K562 (cell line): Measurements from ENCODE around the gene ZFYVE26. TPM values are rescaled to one million over a fixed set of nuclear protein-coding genes. Genes with fewer than 3 reads are reported as not detected.

Source experiments
- ATAC-seq: fragments of 200-7000 bp; cut with Tn5 transposase; 3 replicates; pipeline ENCODE4 v1.9.1; 2020; ENCODE audit warnings: moderate library complexity
- BruUV-seq: library from RNA; stranded (reverse); fragments of 400-500 nt; replicated peaks from 2 replicates; lab custom pipeline; 2021; lab: Mats Ljungman, UMichigan
- CTCF ChIA-PET: fragments of 300-600 bp; formaldehyde crosslinking; extraction: SDS; loops from one replicate; lab custom pipeline; 2021; ENCODE audit warnings: low intra/inter-chr PET ratio; lab: Yijun Ruan, JAX
- POLR2A ChIA-PET: fragments of 300-600, 350-650 bp; sonication (Branson Sonifier 250); formaldehyde crosslinking; extraction: SDS; loops from one replicate; lab custom pipeline; 2021; ENCODE audit warnings: antibody characterized with exemption, inconsistent platforms; lab: Yijun Ruan, JAX
- DNase-seq, 4 experiments: peaks; one replicate each; pipeline versions ENCODE4 v3.0.0 to v3.0.0-alpha.2; 2011 to 2018; ENCODE audit warnings: low spot score in 3 of 4, mixed read lengths in 3 of 4; ENCODE audit errors: extremely low read depth in 1 of 4
- FAIRE-seq: peaks from 2 replicates; lab custom pipeline; 2011; peaks lifted over from hg19 to GRCh38; lab: Jason Lieb, UNC
- H2AFZ ChIP-seq: 2 replicates; pipeline ENCODE4 v1.6.0; 2011; ENCODE audit warnings: low read depth, low read length, control low read depth, inconsistent platforms
- H3K27ac ChIP-seq: fragments of 200-600 bp; 3 replicates; pipeline ENCODE4 v1.8.0; 2011; ENCODE audit warnings: low read depth, mild to moderate bottlenecking, control low read depth, inconsistent platforms, low read length, moderate library complexity, mixed read lengths; ENCODE audit errors: extremely low read depth
- H3K27me3 ChIP-seq, 2 experiments: fragments of 300-600 bp in 1 of 2; 2 replicates in 1 of 2; 3 replicates in 1 of 2; pipeline versions ENCODE4 v1.6.0 to v1.8.0; 2011; ENCODE audit warnings: inconsistent platforms in 2 of 2, low read length in 2 of 2, mild to moderate bottlenecking in 1 of 2, mixed read lengths in 1 of 2, moderate library complexity in 1 of 2; ENCODE audit not compliant: control insufficient read depth in 2 of 2, insufficient read depth in 2 of 2
- H3K36me3 ChIP-seq: fragments of 300-600 bp; 3 replicates; pipeline ENCODE4 v1.8.0; 2011; ENCODE audit warnings: mild to moderate bottlenecking, low read length, inconsistent platforms; ENCODE audit not compliant: control insufficient read depth, insufficient read depth
- H3K4me1 ChIP-seq, 2 experiments: fragments of 200-600 bp in 1 of 2; replicated peaks in 1 of 2; 2 replicates in 1 of 2; 3 replicates in 1 of 2; pipeline versions ENCODE4 v1.5.1 to v1.8.0; 2011; ENCODE audit warnings: inconsistent platforms in 2 of 2, low read length in 2 of 2, mild to moderate bottlenecking in 1 of 2, mixed read lengths in 1 of 2, moderate library complexity in 1 of 2; ENCODE audit not compliant: control insufficient read depth in 2 of 2, insufficient read depth in 2 of 2
- H3K4me2 ChIP-seq: 2 replicates; pipeline ENCODE4 v1.6.1; 2011; ENCODE audit warnings: low read length, control low read depth, inconsistent platforms, mixed read lengths; ENCODE audit not compliant: insufficient read depth
- H3K4me3 ChIP-seq: fragments of 200-600 bp; sonication (generic), shearing (Covaris generic); 2 replicates; pipeline ENCODE4 v1.5.1; 2016; ENCODE audit warnings: control low read depth, inconsistent platforms
- H3K79me2 ChIP-seq: fragments of 200-600 bp; 3 replicates; pipeline ENCODE4 v1.8.0; 2011; ENCODE audit warnings: low read length, inconsistent platforms; ENCODE audit not compliant: control insufficient read depth, insufficient read depth
- H3K9ac ChIP-seq, 2 experiments: 2 replicates each; pipeline versions ENCODE4 v1.6.0 to v1.6.1; 2011; ENCODE audit warnings: low read depth in 2 of 2, low read length in 2 of 2, control low read depth in 1 of 2, inconsistent platforms in 1 of 2, mild to moderate bottlenecking in 1 of 2, mixed read lengths in 1 of 2; ENCODE audit not compliant: insufficient read depth in 1 of 2
- H3K9me1 ChIP-seq: one replicate; pipeline ENCODE4 v1.6.0; 2011; ENCODE audit warnings: inconsistent platforms, mild to moderate bottlenecking, low read length, moderate library complexity; ENCODE audit not compliant: control insufficient read depth, insufficient read depth
- H3K9me3 ChIP-seq: replicated peaks from 2 replicates; pipeline ENCODE4 v1.5.1; 2011; ENCODE audit warnings: low read depth, low read length, inconsistent platforms; ENCODE audit not compliant: control insufficient read depth, insufficient read depth
- H4K20me1 ChIP-seq: replicated peaks from 2 replicates; pipeline ENCODE4 v1.6.1; 2011; ENCODE audit warnings: low read length, inconsistent platforms, mixed read lengths; ENCODE audit not compliant: control insufficient read depth, insufficient read depth
- ATF2 ChIP-seq: sonication (generic); formaldehyde crosslinking; IDR thresholded peaks from 2 replicates; pipeline ENCODE4 v1.8.1; 2022; ENCODE audit warnings: missing genetic modification reagents
- CCAR2 ChIP-seq: fragments of 200-400 bp; formaldehyde crosslinking; IDR thresholded peaks from 2 replicates; pipeline ENCODE4 v1.6.1; 2017; ENCODE audit warnings: mild to moderate bottlenecking, low read depth, low read length
- FIP1L1 ChIP-seq: fragments of 200-400 bp; formaldehyde crosslinking; IDR thresholded peaks from 2 replicates; pipeline ENCODE4 v1.6.1; 2018; ENCODE audit warnings: mild to moderate bottlenecking, low read depth, low read length; ENCODE audit not compliant: poor library complexity, severe bottlenecking
- FOSL1 ChIP-seq: fragments of 200-800 bp; sonication (Bioruptor generic); conservative IDR thresholded peaks from 2 replicates; pipeline ENCODE4 v1.6.1; 2016; ENCODE audit warnings: missing genetic modification characterization, missing compliant biosample characterization
- STAG1 ChIP-seq: sonication (generic); formaldehyde crosslinking; IDR thresholded peaks from 2 replicates; pipeline ENCODE4 v1.5.0; 2020; ENCODE audit warnings: missing genetic modification reagents, borderline replicate concordance
- ZBED1 ChIP-seq: IDR thresholded peaks from 2 replicates; pipeline ENCODE4 v1.6.1; 2014
- ZNF655 ChIP-seq: fragments of 250-450 bp; sonication (Bioruptor Pico); IDR thresholded peaks from 2 replicates; pipeline ENCODE4 v1.5.0; 2021
- WGBS: fragments of 100-300 bp; shearing (Covaris generic); methylation state at CpG from one replicate; pipeline ENCODE4 v1.1.6; 2016; ENCODE audit warnings: low coverage, mixed read lengths; ENCODE audit not compliant: insufficient coverage; ENCODE audit errors: missing lambda C conversion rate; 5-methylcytosine and 5-hydroxymethylcytosine counted together
- in situ Hi-C: fragments of 300-500 bp; cut with MboI; formaldehyde crosslinking; loops from 4 replicates; pipeline ENCODE4 v1.15.0; 2018; ENCODE audit warnings: inconsistent platforms, mixed read lengths
- intact Hi-C: fragments of 100-400 bp; cut with micrococcal nuclease; formaldehyde crosslinking; loops from 2 replicates; pipeline ENCODE4 v1.14.2; 2022
- polyA plus RNA-seq, 8 experiments: library from polyadenylated mRNA; depleted of rRNA in 4 of 8; stranded (reverse) in 5 of 8; unstranded in 3 of 8; fragments of >200 nt; fragmentation: Nextera tagmentation in 2 of 8; fragmentation: Illumina TruSeq in 1 of 8; extraction: Ambion mirVana in 2 of 8; extraction: Trizol in 1 of 8; gene quantifications; 2 replicates each; pipeline versions ENCODE4 v1.2.1 to v1.2.3, GENCODE V29; 2011 to 2014; ENCODE audit warnings: inconsistent platforms in 1 of 8, missing spikeins in 1 of 8
- total RNA-seq, 7 experiments: library from RNA; depleted of rRNA in 6 of 7; stranded (reverse); fragments of >200 nt in 6 of 7; fragmentation: Illumina TruSeq in 2 of 7; extraction: Trizol in 2 of 7; gene quantifications; 2 replicates each; pipeline versions ENCODE4 v1.2.1 to v1.2.3, GENCODE V29; 2011 to 2021; ENCODE audit warnings: low replicate concordance in 1 of 7
- TF ChIP-seq, protein P1 (sequence below): sonication (generic); formaldehyde crosslinking; IDR thresholded peaks from 2 replicates; pipeline ENCODE4 v1.8.0; 2022; ENCODE audit warnings: mild to moderate bottlenecking, missing genetic modification reagents, borderline replicate concordance

Gene ZFYVE26
- total and polyA plus RNA-seq, 9 of the 15 experiments (the other 6 are each of a cell fraction or from before 2014, with no cell fraction given), result 0.32 to 9.1 (median 5.9) TPM

- H3K9ac ChIP-seq, result no peak overlapping the region
- H3K79me2 ChIP-seq, result no peaks in the 10 kb centered on the region
- no peaks in the 10 kb centered on the region for H3K27me3 ChIP-seq
- in situ Hi-C loops (no loop called here), intact Hi-C loops (no loop called here)
- H3K27ac ChIP-seq, result no peak overlapping the region
- ATAC-seq (no peak), DNase-seq (no peak), FAIRE-seq (no peak)
- H3K9me1 ChIP-seq, result peaks cover 2% of the 10 kb centered on the region
- no peak overlapping the region for H3K4me3 ChIP-seq
- BruUV-seq, result no TSS peak
- CTCF ChIA-PET, result no interaction called here
- H3K4me1 ChIP-seq, result no peaks in the 10 kb centered on the region
- no peaks in the 10 kb centered on the region for H4K20me1 ChIP-seq
- H3K36me3 ChIP-seq, result peaks cover 41% of the 10 kb centered on the region; the same call in 2 of the 3 replicates
- H3K9me3 ChIP-seq, result no peaks in the 10 kb centered on the region
- H2AFZ ChIP-seq, result no peak overlapping the region
- TF ChIP-seq CCAR2 (no peak), STAG1 (no peak), ATF2 (CRISPR knock-in tag) (no peak), FOSL1 (tag) (no peak), ZBED1 (no peak), ZNF655 (CRISPR knock-in tag) (no peak), FIP1L1 (no peak)
- TF ChIP-seq, protein P1, sequence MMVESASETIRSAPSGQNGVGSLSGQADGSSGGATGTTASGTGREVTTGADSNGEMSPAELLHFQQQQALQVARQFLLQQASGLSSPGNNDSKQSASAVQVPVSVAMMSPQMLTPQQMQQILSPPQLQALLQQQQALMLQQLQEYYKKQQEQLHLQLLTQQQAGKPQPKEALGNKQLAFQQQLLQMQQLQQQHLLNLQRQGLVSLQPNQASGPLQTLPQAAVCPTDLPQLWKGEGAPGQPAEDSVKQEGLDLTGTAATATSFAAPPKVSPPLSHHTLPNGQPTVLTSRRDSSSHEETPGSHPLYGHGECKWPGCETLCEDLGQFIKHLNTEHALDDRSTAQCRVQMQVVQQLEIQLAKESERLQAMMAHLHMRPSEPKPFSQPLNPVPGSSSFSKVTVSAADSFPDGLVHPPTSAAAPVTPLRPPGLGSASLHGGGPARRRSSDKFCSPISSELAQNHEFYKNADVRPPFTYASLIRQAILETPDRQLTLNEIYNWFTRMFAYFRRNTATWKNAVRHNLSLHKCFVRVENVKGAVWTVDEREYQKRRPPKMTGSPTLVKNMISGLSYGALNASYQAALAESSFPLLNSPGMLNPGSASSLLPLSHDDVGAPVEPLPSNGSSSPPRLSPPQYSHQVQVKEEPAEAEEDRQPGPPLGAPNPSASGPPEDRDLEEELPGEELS (CRISPR knock-in tag), result no peak
- WGBS, result 84% methylated on average over 12 of the region's 20 CpGs
- POLR2A ChIA-PET, result no interaction called here
- H3K4me2 ChIP-seq, result no peak overlapping the region
Measured at GRCh38 chr14:67798731-67799130, 17.7 kb downstream of the ZFYVE26 start.
